ENCODE data around the gene LNX2.
A peak's percentile ranks its signal among the peaks of the same experiment; 100 is the strongest.

The LNX2 gene

GRCh38 chr13:27635266-27635665 lies 14.9 kb upstream of the LNX2 start:
- TF ChIP-seq CTCF (IDR thresholded peaks at IDR 0.05; ENCODE audit: poor library complexity, severe bottlenecking) = no peak
- Histone ChIP-seq H3K4me1 (ENCODE audit: insufficient read depth, poor library complexity, severe bottlenecking) (peaks cover 51% of the 10 kb centered on the region), H3K36me3 (ENCODE audit: low read depth) (peaks cover 27% of the 10 kb centered on the region), H3K27me3 (ENCODE audit: insufficient read depth, poor library complexity, severe bottlenecking) (no peaks in the 10 kb centered on the region), H3K27ac (ENCODE audit: poor library complexity, severe bottlenecking) (peak overlapping the region; percentile 93), H3K4me3 (ENCODE audit: severe bottlenecking) (no peak overlapping the region), H3K9me3 (ENCODE audit: severe bottlenecking) (no peaks in the 10 kb centered on the region)
- ATAC-seq (ENCODE audit: low read depth) = no peak
- DNase-seq (ENCODE audit: low spot score) = no peak

- peaks cover 46% of the 10 kb centered on the region for H3K4me1 ChIP-seq (ENCODE audit: insufficient read depth, poor library complexity, severe bottlenecking)
- ATAC-seq (ENCODE audit: low read depth) = no peak
Measured at GRCh38 chr13:27634791-27635190, 14.5 kb upstream of the LNX2 start.

GRCh38 chr13:27634231-27634630 lies 13.9 kb upstream of the LNX2 start:
- ATAC-seq (ENCODE audit: low read depth) (peak; percentile 95), DNase-seq (ENCODE audit: low spot score) (peak; percentile 53)
- H3K4me3 ChIP-seq (ENCODE audit: severe bottlenecking) = no peak overlapping the region
- peak overlapping the region; percentile 93 for H3K27ac ChIP-seq (ENCODE audit: poor library complexity, severe bottlenecking)
- no peak for TF ChIP-seq CTCF (IDR thresholded peaks at IDR 0.05; ENCODE audit: poor library complexity, severe bottlenecking)
- peaks cover 32% of the 10 kb centered on the region for H3K36me3 ChIP-seq (ENCODE audit: low read depth)
- peaks cover 42% of the 10 kb centered on the region for H3K4me1 ChIP-seq (ENCODE audit: insufficient read depth, poor library complexity, severe bottlenecking)
- H3K9me3 ChIP-seq (ENCODE audit: severe bottlenecking) = no peaks in the 10 kb centered on the region
- no peaks in the 10 kb centered on the region for H3K27me3 ChIP-seq (ENCODE audit: insufficient read depth, poor library complexity, severe bottlenecking)

More at GRCh38 chr13:27634791-27635190, 14.5 kb upstream of the LNX2 start:
- Histone ChIP-seq H3K4me3 (ENCODE audit: severe bottlenecking) (no peak overlapping the region), H3K27ac (ENCODE audit: poor library complexity, severe bottlenecking) (peak overlapping the region; percentile 93), H3K27me3 (ENCODE audit: insufficient read depth, poor library complexity, severe bottlenecking) (no peaks in the 10 kb centered on the region), H3K9me3 (ENCODE audit: severe bottlenecking) (no peaks in the 10 kb centered on the region), H3K36me3 (ENCODE audit: low read depth) (peaks cover 32% of the 10 kb centered on the region)
- no peak for DNase-seq (ENCODE audit: low spot score)
- no peak for TF ChIP-seq CTCF (IDR thresholded peaks at IDR 0.05; ENCODE audit: poor library complexity, severe bottlenecking)

GRCh38 chr13:27632648-27633047 lies 12.3 kb upstream of the LNX2 start:
- Histone ChIP-seq H3K4me1 (ENCODE audit: insufficient read depth, poor library complexity, severe bottlenecking) (peaks cover 27% of the 10 kb centered on the region), H3K36me3 (ENCODE audit: low read depth) (peaks cover 43% of the 10 kb centered on the region), H3K9me3 (ENCODE audit: severe bottlenecking) (no peaks in the 10 kb centered on the region), H3K27me3 (ENCODE audit: insufficient read depth, poor library complexity, severe bottlenecking) (no peaks in the 10 kb centered on the region), H3K27ac (ENCODE audit: poor library complexity, severe bottlenecking) (peak overlapping the region; percentile 93), H3K4me3 (ENCODE audit: severe bottlenecking) (no peak overlapping the region)
- TF ChIP-seq CTCF (IDR thresholded peaks at IDR 0.05; ENCODE audit: poor library complexity, severe bottlenecking) = no peak
- DNase-seq (ENCODE audit: low spot score) = no peak
- no peak for ATAC-seq (ENCODE audit: low read depth)

GRCh38 chr13:27632214-27632613 lies 11.9 kb upstream of the LNX2 start:
- Histone ChIP-seq H3K27me3 (ENCODE audit: insufficient read depth, poor library complexity, severe bottlenecking) (no peaks in the 10 kb centered on the region), H3K9me3 (ENCODE audit: severe bottlenecking) (no peaks in the 10 kb centered on the region), H3K4me1 (ENCODE audit: insufficient read depth, poor library complexity, severe bottlenecking) (peaks cover 27% of the 10 kb centered on the region), H3K36me3 (ENCODE audit: low read depth) (peaks cover 43% of the 10 kb centered on the region), H3K27ac (ENCODE audit: poor library complexity, severe bottlenecking) (peak overlapping the region; percentile 93), H3K4me3 (ENCODE audit: severe bottlenecking) (no peak overlapping the region)
- TF ChIP-seq CTCF (IDR thresholded peaks at IDR 0.05; ENCODE audit: poor library complexity, severe bottlenecking) = no peak
- DNase-seq (ENCODE audit: low spot score) = no peak
- no peak for ATAC-seq (ENCODE audit: low read depth)

Measured in RWPE2 (cell line).